Measurements from ENCODE around the gene RORC. TPM values are rescaled to one million over a fixed set of nuclear protein-coding genes. Genes with fewer than 3 reads are reported as not detected.

Gene RORC
- total RNA-seq, 1 experiment from 2014 or later: 0.44 TPM

DNA sequence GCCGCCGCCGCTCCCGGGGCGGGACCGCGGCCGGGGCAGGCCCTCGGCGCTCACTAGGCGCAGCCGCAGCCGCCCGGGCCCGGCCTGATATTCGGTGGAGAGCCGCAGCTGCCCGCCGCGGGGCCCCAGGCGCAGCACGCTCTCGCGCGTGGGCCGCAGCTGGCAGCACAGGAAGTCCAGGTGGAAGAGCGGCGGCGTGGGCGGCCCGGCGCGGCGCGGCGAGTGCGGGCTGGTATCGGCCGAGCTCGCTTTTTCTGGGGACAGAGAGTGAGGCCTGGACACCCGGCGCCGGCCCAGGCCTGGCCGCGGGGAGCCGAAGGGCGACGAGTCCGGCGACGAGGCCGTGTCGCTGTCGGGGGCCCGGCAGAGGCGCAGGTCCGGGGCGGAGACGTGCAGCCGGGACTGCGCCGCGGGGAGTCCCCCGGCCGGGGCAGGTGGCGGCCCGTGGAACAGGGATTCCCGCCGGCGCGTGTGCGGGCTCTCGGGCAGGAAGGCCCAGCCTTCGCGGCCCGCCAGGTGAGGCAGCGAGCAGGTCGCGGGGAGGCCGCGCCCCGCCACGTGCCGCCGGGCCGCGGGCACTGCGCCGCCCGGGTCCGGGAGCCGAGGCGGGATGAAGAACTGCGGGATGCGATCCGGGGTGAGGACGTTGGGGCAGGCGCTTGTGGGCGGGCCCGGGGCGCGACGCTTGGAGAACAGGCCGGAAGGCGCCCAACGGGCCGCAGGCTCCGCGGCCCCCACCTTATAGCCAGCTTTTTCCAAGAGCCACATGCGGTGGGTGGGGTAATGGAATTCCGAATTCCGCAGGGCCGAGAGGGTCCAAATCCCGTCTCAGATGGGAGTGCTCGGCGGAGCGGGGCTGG is 6.8 kb upstream of the RORC start (continued):
- no peak for TF ChIP-seq ATF3 (CRISPR knock-in tag; conservative IDR thresholded peaks at IDR 0.05)

DNA sequence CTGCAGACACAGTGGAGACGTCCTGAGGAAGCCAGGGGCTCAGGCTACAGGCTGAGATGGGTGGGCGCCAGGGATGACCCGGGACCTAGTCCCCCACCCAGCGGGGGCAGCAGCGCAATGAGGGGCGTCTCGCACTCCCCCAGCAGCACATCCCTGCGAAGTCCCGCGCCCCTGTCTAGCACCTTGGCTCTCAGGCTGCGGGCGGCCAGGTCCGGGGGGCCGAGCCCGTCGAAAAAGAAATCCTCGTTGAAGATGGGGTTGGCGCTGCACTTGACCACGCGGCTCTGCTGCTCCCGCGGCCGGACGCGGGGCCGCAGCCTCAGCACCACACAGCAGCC is 6.3 kb upstream of the RORC start:
- DNase-seq (ENCODE audit: low spot score): no peak

DNA sequence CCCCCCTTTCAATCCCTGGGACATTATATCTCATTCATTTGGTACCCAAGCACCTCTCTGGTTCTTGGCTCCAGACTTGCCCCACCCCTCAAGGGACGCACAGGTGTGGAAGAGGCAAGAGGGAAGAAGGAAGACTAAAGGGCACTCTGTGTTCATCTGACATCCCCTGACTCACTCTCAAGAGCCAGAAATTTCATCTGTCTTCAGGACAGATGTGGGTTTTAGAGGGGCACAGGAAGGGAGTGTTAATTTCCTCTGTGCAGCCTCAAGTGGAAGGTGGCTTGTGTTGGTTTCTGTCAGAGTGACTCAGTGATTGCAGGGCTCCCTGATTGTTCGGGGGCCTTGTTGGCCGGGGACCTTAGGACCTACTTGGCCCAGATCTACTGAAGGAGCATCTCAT is 5.6 kb upstream of the RORC start:
- ChIA-PET CTCF (interaction anchor here (0.5 to 3.1 kb wide), 51 partner anchors 9 to 392 kb away, joined by 3 to 24 read pairs (median 4); partner anchors contain the start of genes CELF3, CGN, MRPL9 and RIIAD1), POLR2A (interaction anchor here (1.3 kb wide), 1 partner anchor 9 kb away, joined by 5 read pairs; no protein-coding TSS in a partner anchor)
- no peak for ATAC-seq
- no peaks in the 10 kb centered on the region for H3K9me3 Mint-ChIP-seq
- peak overlapping the region; percentile 77 for H3K4me3 Mint-ChIP-seq
- DNase-seq (ENCODE audit: low spot score): no peak
- no peak overlapping the region for H3K27ac Mint-ChIP-seq
- H3K27me3 Mint-ChIP-seq (ENCODE audit: low read depth): peaks cover 36% of the 10 kb centered on the region
- peaks cover 28% of the 10 kb centered on the region for H3K4me1 Mint-ChIP-seq
- no peak for TF ChIP-seq ZNF416 (CRISPR knock-in tag; IDR thresholded peaks at IDR 0.05)
- TF ChIP-seq, protein P1, sequence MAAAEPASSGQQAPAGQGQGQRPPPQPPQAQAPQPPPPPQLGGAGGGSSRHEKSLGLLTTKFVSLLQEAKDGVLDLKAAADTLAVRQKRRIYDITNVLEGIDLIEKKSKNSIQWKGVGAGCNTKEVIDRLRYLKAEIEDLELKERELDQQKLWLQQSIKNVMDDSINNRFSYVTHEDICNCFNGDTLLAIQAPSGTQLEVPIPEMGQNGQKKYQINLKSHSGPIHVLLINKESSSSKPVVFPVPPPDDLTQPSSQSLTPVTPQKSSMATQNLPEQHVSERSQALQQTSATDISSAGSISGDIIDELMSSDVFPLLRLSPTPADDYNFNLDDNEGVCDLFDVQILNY (CRISPR knock-in tag; IDR thresholded peaks at IDR 0.05): no peak
- peaks cover 3% of the 10 kb centered on the region; the same call in 1 of the 2 replicates for H3K36me3 Mint-ChIP-seq

More for the DNA sequence above, 6.3 kb upstream of the RORC start:
- Mint-ChIP-seq H3K27ac (no peak overlapping the region), H3K4me3 (peak overlapping the region; percentile 77), H3K27me3 (ENCODE audit: low read depth) (peaks cover 36% of the 10 kb centered on the region), H3K9me3 (no peaks in the 10 kb centered on the region), H3K4me1 (peaks cover 26% of the 10 kb centered on the region), H3K36me3 (peaks cover 3% of the 10 kb centered on the region; the same call in 1 of the 2 replicates)
- ChIA-PET CTCF (interaction anchor here (0.6 to 3.1 kb wide), 3 partner anchors 122 to 197 kb away, joined by 3 to 24 read pairs (median 3); partner anchors contain the start of gene CELF3), POLR2A (no interaction called here)
- no peak for ATAC-seq
- TF ChIP-seq CBFB (CRISPR knock-in tag; IDR thresholded peaks at IDR 0.05; ENCODE audit: low read depth) (no peak), PRDM15 (CRISPR knock-in tag; IDR thresholded peaks at IDR 0.05) (no peak), MAX (CRISPR knock-in tag; IDR thresholded peaks at IDR 0.05) (no peak), ZBTB21 (CRISPR knock-in tag; IDR thresholded peaks at IDR 0.05; ENCODE audit: borderline replicate concordance) (no peak), TEAD1 (CRISPR knock-in tag; IDR thresholded peaks at IDR 0.05) (no peak)

DNA sequence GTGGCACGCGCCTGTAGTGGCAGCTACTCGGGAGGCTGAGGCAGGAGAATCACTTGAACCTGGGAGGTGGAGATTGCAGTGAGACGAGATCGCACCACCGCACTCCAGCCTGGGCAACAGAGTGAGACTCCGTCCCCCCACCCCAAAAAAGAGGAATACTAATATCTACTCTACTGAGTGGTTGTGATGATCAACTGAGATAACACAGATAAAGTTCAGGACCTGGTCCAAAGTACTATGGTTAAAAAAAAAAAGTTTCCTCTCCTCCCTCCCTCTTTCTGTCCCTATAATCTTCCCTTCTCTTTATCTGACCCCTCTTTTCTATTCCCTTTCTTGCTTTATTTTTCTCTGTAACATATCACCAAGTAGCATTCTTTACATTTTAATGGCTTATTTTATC is 4.0 kb upstream of the RORC start:
- CTCF ChIA-PET: interaction anchor here (0.9 to 3.1 kb wide), 13 partner anchors 10 to 300 kb away, joined by 3 to 24 read pairs (median 13); partner anchors contain the start of genes CELF3, MRPL9, RIIAD1 and TDRKH
- Mint-ChIP-seq H3K4me1 (peaks cover 32% of the 10 kb centered on the region), H3K36me3 (no peaks in the 10 kb centered on the region), H3K27ac (no peak overlapping the region), H3K9me3 (no peaks in the 10 kb centered on the region), H3K27me3 (ENCODE audit: low read depth) (peaks cover 26% of the 10 kb centered on the region), H3K4me3 (no peak overlapping the region)
- DNase-seq (ENCODE audit: low spot score) (no peak), ATAC-seq (no peak)
- POLR2A ChIA-PET: no interaction called here
- no peak for TF ChIP-seq JAZF1 (CRISPR knock-in tag; IDR thresholded peaks at IDR 0.05)
- TF ChIP-seq ZNF219 (CRISPR knock-in tag; IDR thresholded peaks at IDR 0.05; ENCODE audit: borderline replicate concordance): no peak
- TF ChIP-seq ZNF416 (CRISPR knock-in tag; IDR thresholded peaks at IDR 0.05): no peak

Measured in WTC11 (cell line).